WTC11 (cell line): Measurements from ENCODE around the gene PRR7.

Experiments
- ATF2 ChIP-seq: sonication (generic); formaldehyde crosslinking; IDR thresholded peaks from 2 replicates; pipeline ENCODE4 v1.8.1; 2022; ENCODE audit warnings: low read depth, missing genetic modification reagents, borderline replicate concordance
- ATF3 ChIP-seq: sonication (generic); formaldehyde crosslinking; conservative IDR thresholded peaks from 2 replicates; pipeline ENCODE4 v1.8.1; 2022; ENCODE audit warnings: mild to moderate bottlenecking, missing genetic modification reagents
- CTCF ChIP-seq: fragments of 200-600 bp; IDR thresholded peaks from 2 replicates; pipeline ENCODE4 v1.8.0; 2022; ENCODE audit warnings: antibody characterized with exemption
- E2F4 ChIP-seq: sonication (generic); formaldehyde crosslinking; IDR thresholded peaks from 2 replicates; pipeline ENCODE4 v1.8.1; 2022; ENCODE audit warnings: low read depth, mild to moderate bottlenecking, moderate library complexity, missing genetic modification reagents, borderline replicate concordance
- IRF2 ChIP-seq: sonication (generic); formaldehyde crosslinking; IDR thresholded peaks from 2 replicates; pipeline ENCODE4 v1.8.0; 2022; ENCODE audit warnings: low read depth, missing genetic modification reagents, borderline replicate concordance
- KAT7 ChIP-seq: sonication (generic); formaldehyde crosslinking; IDR thresholded peaks from 2 replicates; pipeline ENCODE4 v1.8.1; 2023; ENCODE audit warnings: missing genetic modification reagents, mild to moderate bottlenecking, borderline replicate concordance
- MAX ChIP-seq: sonication (generic); formaldehyde crosslinking; IDR thresholded peaks from 2 replicates; pipeline ENCODE4 v1.8.0; 2022; ENCODE audit warnings: mild to moderate bottlenecking, missing genetic modification reagents
- NFE2L1 ChIP-seq: sonication (generic); formaldehyde crosslinking; IDR thresholded peaks from 2 replicates; pipeline ENCODE4 v1.8.1; 2023; ENCODE audit warnings: missing genetic modification reagents
- NFYB ChIP-seq: sonication (generic); formaldehyde crosslinking; conservative IDR thresholded peaks from 2 replicates; pipeline ENCODE4 v1.8.0; 2022; ENCODE audit warnings: low read depth, missing genetic modification reagents
- PREB ChIP-seq: sonication (generic); formaldehyde crosslinking; IDR thresholded peaks from 2 replicates; pipeline ENCODE4 v1.8.1; 2022; ENCODE audit warnings: mild to moderate bottlenecking, missing genetic modification reagents, moderate library complexity, borderline replicate concordance
- RELA ChIP-seq: sonication (generic); formaldehyde crosslinking; IDR thresholded peaks from 2 replicates; pipeline ENCODE4 v1.8.1; 2022; ENCODE audit warnings: missing genetic modification reagents, mild to moderate bottlenecking, borderline replicate concordance
- SP1 ChIP-seq: sonication (generic); formaldehyde crosslinking; conservative IDR thresholded peaks from 2 replicates; pipeline ENCODE4 v1.8.1; 2022; ENCODE audit warnings: missing genetic modification reagents
- USF2 ChIP-seq: sonication (generic); formaldehyde crosslinking; IDR thresholded peaks from 2 replicates; pipeline ENCODE4 v1.8.1; 2023; ENCODE audit warnings: mild to moderate bottlenecking, missing genetic modification reagents, moderate library complexity
- ZNF121 ChIP-seq: sonication (generic); formaldehyde crosslinking; IDR thresholded peaks from 2 replicates; pipeline ENCODE4 v1.8.0; 2023; ENCODE audit warnings: missing genetic modification reagents

- TF ChIP-seq ATF3 (no peak), CTCF (no peak), MAX (no peak), SP1 (CRISPR knock-in tag) (no peak), NFE2L1 (CRISPR knock-in tag) (no peak), ZNF121 (CRISPR knock-in tag) (no peak), KAT7 (CRISPR knock-in tag) (no peak), RELA (CRISPR knock-in tag) (no peak), IRF2 (no peak), ATF2 (CRISPR knock-in tag) (no peak), USF2 (no peak), PREB (CRISPR knock-in tag) (no peak), NFYB (no peak), E2F4 (no peak)
Measured at GRCh38 chr5:177421062-177421798, 25.4 kb upstream of the PRR7 start.
